ENCODE results near the gene CAP2. TPM values are rescaled to one million over a fixed set of nuclear protein-coding genes. Genes with fewer than 3 reads are reported as not detected.
"Not testable (repeated sequence)": the region's sequence is repeated elsewhere in the genome, so short reads cannot be mapped to it uniquely, and the experiment has no call there.

The CAP2 gene
- total and polyA plus RNA-seq, 8 donors = 2.7 to 4.0 (median 3.5) TPM

GRCh38 chr6:17431581-17431980 lies 38.2 kb downstream of the CAP2 start:
- DNase-seq (no peak), ATAC-seq (peak in 3 of 4 donors; percentile 26 to 60 (median 29)), FAIRE-seq (no peak)
- no peaks in the 10 kb centered on the region for H3K9me3 ChIP-seq
- H3K4me1 ChIP-seq = peaks cover 6 to 10% (median 8%) of the 10 kb centered on the region in 3 donors
- H3K27me3 ChIP-seq = no peaks in the 10 kb centered on the region
- no peaks in the 10 kb centered on the region for H3K36me3 ChIP-seq
- H3K4me3 ChIP-seq = no peak overlapping the region
- H3K27ac ChIP-seq = no peak overlapping the region
- no peak for TF ChIP-seq CTCF (IDR thresholded peaks at IDR 0.05)
- intact Hi-C loops (cut with DNase I) = no loop called here
- WGBS, 2 donors = 57 to 60% methylated on average over 2 of the region's 2 CpGs

GRCh38 chr6:17432356-17432755 lies 39.0 kb downstream of the CAP2 start:
- FAIRE-seq = no peak
- intact Hi-C loops (cut with DNase I) = no loop called here
- no peak for TF ChIP-seq CTCF (IDR thresholded peaks at IDR 0.05)
- WGBS, 2 donors = 67 to 80% methylated on average over 2 of the region's 2 CpGs
- Histone ChIP-seq H3K4me3 (no peak overlapping the region), H3K27ac (no peak overlapping the region), H3K27me3 (no peaks in the 10 kb centered on the region), H3K36me3 (no peaks in the 10 kb centered on the region), H3K9me3 (no peaks in the 10 kb centered on the region), H3K4me1 (peaks cover 6 to 10% (median 8%) of the 10 kb centered on the region in 3 donors)
- no peak for DNase-seq
- ATAC-seq = no peak

- no peaks in the 10 kb centered on the region for H3K27me3 ChIP-seq
- H3K36me3 ChIP-seq = no peaks in the 10 kb centered on the region
- intact Hi-C loops (cut with DNase I) = no loop called here
- no peaks in the 10 kb centered on the region for H3K9me3 ChIP-seq
- H3K4me3 ChIP-seq = no peak overlapping the region
- TF ChIP-seq CTCF (IDR thresholded peaks at IDR 0.05) = no peak
- ATAC-seq = peak in 2 of 4 donors; percentile 41 to 58
- no peak overlapping the region for H3K27ac ChIP-seq
- FAIRE-seq = no peak
- no peak for DNase-seq
- peaks cover 0 to 2% (median 0%) of the 10 kb centered on the region in 3 donors for H3K4me1 ChIP-seq
- 67 to 68% methylated on average over 11 of the region's 11 CpGs for WGBS, 2 donors
Observed at GRCh38 chr6:17439243-17439993, 46.0 kb downstream of the CAP2 start.

- H3K9me3 ChIP-seq; intact Hi-C loops (cut with DNase I); H3K4me3 ChIP-seq; ATAC-seq; H3K4me1 ChIP-seq; H3K27ac ChIP-seq; H3K27me3 ChIP-seq; DNase-seq; H3K36me3 ChIP-seq; FAIRE-seq: not testable (repeated sequence)
- 96 to 98% methylated on average over 4 of the region's 4 CpGs for WGBS, 2 donors
Observed at GRCh38 chr6:17440811-17441210, 47.4 kb downstream of the CAP2 start.

GRCh38 chr6:17442196-17442595 lies 48.8 kb downstream of the CAP2 start:
- no peak for ATAC-seq
- no peaks in the 10 kb centered on the region for H3K36me3 ChIP-seq

More at GRCh38 chr6:17442196-17442595, 48.8 kb downstream of the CAP2 start:
- no peak for TF ChIP-seq CTCF (IDR thresholded peaks at IDR 0.05)
- FAIRE-seq (no peak), DNase-seq (no peak)
- WGBS, 2 donors = 86 to 93% methylated on average over 4 of the region's 4 CpGs
- no peak overlapping the region for H3K27ac ChIP-seq
- H3K9me3 ChIP-seq = no peaks in the 10 kb centered on the region
- intact Hi-C loops (cut with DNase I) = no loop called here
- peaks cover 0 to 2% (median 0%) of the 10 kb centered on the region in 3 donors for H3K4me1 ChIP-seq
- H3K4me3 ChIP-seq = no peak overlapping the region
- no peaks in the 10 kb centered on the region for H3K27me3 ChIP-seq
